HG03045 (cell line): Measurements from ENCODE around the gene LAMA2.

Source experiments
- ATAC-seq: cut with Tn5 transposase; IDR thresholded peaks from one replicate; pipeline ENCODE4 v1.9.1; 2021; ENCODE audit warnings: mild to moderate bottlenecking, moderate library complexity; ENCODE audit not compliant: unreplicated experiment

Gene LAMA2

DNA sequence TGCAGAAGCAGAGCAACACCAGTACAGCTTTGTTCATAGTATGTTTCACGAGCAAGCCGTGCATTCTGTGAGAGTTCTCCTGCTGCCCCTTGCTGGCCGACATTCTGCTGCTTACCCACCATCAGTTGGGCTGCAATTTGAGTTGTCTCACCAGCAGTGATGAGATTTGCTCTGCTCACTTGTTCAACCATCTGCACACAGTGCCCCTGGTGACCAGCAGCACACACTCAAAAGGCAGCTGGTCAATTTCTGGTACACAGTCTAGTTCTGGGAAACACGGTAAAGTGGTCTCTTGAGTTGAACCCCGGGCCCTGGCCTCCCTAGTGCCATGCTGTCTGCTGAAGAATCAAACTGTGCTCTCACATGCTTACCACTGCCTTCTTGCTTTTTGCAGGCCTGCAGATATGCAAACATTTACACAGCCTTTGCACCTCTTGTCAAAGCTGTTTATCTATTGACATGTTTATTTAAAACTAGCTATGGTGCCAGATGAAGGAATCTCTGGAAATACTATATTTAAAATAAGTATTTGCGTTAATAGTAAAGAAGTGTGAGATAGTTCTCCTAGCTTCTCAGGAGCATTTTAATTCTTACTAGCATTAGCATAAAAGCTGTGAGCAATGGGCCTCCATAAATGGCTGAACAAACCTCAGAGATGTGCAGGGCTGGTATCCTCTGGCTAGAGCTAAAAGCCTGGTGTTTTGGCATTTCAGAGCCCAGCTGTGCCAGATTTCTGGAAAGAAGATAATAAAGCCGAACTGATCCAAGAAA lies 592.7 kb downstream of the LAMA2 start:
- ATAC-seq: no peak

DNA sequence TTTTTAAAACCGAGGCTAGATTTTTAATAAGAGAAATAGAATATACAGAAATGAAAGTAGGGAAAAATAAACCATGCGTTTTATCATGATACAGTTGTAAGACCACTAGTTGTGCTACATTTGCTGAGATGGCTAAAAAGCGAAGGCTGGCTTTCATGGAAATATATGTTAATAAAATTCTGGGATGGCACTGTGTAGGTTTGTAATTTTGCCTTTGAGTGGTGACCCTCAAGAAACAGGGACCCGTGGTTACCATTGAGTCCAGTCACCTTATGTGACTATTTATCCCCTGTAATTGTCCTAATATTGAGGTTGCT lies 593.3 kb downstream of the LAMA2 start:
- ATAC-seq: no peak

DNA sequence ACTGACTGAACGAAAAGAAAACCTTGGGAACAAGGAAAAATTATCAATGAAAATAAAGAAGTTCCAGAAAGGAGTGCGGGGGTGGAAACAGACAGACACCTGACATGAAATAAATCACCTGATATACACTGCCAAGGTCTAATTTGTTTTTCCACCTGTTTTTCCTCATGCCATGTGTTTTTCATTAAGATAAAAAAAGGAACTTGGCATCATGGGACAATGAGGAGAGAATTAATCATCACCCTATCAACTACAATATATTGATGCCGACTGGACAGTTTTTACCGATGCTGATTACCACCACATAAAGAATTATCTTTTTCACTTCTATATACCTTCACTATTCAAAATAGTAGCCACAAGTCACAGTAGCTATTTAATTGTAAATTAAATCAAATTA lies 593.9 kb downstream of the LAMA2 start:
- ATAC-seq: no peak

DNA sequence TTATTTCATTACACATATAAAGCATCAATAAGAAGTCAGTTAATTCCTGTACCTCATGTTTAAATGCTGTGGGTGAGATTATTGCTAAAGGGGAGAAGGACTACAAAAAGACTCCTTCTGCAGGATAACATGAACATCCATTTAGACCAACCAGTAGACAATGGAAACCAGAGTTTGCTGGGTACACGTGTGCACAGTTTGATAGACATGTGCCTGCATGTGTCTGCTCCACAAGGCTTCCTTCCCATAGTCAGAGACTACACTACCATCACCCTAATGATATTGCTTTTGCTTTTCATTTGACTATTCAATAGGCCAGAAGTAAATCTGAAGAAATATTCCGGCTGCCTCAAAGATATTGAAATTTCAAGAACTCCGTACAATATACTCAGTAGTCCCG lies 595.4 kb downstream of the LAMA2 start:
- no peak for ATAC-seq

DNA sequence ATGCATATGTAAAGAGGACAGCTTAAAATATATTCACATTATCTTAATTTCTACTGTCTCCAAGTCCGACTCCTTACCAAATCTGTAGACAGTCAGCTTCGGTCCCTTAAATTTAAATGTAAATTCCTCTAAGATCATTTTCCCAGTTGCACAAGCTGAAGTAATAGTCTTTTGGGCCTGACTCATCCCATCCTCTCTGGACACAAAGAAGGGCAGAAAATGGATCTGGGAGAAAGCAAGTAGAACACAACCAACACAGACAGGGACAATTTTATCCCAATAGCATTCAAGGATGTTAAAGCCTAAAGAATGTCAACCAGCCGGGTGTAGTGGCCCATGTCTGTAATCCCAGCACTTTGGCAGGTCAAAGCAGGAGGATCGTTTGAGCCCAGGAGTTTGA lies 598.8 kb downstream of the LAMA2 start:
- ATAC-seq: no peak

DNA sequence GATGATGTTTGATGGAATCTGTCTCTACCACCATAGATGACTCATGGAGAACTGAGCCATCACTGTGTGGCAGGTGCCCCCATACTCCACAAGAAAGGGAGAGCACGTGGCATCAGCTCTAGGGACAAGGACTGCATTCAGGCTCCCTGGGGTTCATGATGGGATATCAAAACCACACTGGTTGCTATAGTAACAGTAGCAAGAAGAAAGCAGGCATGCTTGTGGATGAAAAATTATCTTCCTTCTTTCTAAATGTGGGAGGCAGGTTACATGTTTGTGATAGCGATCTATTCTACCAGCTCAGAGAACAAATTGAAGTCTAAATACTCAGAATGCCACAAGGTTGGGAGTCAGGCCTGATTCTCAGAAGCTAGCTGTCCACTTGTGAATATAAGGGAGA lies 602.8 kb downstream of the LAMA2 start:
- no peak for ATAC-seq

DNA sequence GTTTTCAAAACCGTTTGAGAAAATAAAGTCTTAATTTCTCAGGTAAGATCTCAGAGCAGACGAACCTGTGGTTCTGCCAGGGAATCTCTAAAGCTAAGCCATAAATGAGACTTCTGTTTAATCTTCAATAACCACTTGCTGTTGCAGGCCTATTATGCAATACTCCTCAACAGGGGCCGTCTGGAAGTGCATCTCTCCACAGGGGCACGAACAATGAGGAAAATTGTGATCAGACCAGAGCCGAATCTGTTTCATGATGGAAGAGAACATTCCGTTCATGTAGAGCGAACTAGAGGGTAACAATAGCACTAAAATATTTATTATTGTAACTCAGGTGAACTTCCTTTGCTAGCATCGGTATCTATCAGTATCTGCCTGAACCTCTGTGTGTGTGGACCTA lies 603.4 kb downstream of the LAMA2 start:
- no peak for ATAC-seq

DNA sequence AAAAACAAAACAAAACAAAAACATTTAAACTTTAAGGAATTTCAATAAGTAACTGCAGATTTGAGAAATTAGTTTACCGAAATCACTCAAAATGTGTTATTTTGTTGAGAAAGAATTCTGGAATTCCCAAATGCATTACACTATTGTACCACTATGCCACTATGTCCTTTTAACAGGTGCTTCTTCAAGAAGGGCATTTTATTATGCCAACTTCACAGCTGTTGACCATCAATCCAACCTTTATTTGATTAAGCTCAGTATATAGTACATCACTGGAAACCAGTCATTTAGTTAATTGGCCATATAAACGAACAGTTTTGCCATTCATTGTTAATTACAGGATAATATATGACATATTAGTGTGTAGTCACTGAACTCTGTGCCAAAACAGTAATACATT lies 605.4 kb downstream of the LAMA2 start:
- ATAC-seq: no peak

DNA sequence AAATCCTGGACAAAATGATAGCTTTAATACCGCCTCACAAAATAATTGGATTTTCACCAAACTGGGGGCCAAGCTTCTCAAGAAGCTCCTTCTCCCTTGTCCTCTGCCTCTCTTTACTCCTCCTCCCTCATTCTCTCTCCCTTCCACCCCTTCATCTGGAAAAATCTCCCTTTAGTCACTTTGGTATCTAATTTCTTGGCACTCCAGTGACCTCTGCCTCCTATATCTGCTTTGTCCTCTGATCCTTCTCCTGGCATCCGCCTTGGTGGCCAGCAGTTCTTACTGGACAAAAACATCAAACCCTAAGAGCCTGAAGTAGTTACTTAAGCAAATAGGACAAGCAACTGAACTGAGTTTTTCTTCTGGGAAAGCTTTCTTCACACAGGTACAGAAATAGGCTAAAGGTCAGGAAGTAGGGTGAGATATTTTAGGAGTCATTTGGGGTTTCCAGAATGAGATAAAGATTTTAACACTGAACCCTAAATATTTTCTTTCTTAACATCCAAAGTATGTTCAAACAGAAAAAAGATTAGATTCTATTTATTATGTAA lies 606.4 kb downstream of the LAMA2 start:
- no peak for ATAC-seq

DNA sequence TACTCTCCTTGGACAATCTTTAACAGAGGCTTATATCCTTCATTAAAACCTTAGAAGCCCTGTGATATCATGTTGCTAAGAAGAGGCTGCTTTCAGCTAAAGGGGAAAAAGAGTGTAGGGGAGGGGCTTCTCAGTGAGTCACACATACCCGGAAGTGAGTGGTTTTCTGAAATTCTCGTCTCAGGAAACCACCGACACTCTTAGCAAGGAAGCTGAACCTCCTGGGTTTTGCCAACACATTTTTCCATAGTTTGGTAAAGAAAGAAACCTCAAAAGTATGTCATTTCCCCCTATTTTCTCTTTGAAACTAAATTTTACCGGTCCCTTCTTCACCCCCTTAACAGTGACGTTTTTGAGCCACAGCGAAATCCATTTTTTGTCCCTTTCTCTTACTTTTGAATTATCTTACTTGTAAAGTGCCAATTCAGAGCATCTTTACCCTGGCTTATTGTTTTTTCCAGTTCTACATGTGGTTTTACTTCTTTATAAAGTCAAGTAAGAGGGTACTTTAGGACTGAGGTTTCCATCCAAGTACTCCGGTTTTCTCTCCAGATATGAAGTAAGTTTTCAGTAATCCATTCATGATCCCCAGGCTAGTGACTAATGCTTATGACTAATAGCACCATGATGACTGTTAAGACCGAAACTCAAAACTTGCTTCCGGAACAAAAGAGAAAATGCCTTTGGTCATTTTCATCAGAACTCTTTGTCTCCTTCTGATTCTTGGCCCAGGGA lies 607.8 kb downstream of the LAMA2 start:
- ATAC-seq: peak; percentile 88

DNA sequence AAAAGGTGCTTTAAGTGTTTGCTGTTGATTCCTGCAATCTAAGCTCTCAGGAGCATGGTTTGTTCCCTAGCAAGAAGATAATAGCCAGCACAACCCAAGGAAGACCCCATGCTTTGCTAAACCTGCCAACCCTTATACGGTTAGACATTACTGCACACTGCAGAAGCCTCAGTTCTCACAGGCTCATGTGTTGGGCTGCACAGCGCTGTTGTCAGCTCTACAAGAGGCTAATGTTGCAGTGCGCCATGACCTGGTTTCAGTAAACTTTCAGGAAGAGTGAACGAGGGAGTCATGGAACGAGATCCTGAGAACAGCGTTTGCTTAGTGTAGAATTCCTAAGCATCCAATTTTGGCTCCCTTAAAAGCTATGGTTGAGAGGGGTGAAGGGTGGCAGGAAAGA lies 608.5 kb downstream of the LAMA2 start:
- no peak for ATAC-seq

DNA sequence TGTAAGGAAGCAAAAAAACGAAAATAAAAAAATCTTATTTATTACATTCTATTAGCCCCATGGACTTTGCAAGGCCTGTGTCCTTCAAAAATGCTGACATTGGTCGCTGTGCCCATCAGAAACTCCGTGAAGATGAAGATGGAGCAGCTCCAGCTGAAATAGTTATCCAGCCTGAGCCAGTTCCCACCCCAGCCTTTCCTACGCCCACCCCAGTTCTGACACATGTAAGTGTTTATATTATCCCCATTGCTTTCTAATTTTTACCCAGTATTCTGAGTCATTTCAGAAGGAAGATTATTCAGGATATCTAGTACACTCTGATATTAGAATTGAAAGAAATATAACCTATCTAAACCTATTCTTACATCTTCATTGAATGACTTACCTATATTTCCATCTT lies 609.3 kb downstream of the LAMA2 start:
- ATAC-seq: no peak

DNA sequence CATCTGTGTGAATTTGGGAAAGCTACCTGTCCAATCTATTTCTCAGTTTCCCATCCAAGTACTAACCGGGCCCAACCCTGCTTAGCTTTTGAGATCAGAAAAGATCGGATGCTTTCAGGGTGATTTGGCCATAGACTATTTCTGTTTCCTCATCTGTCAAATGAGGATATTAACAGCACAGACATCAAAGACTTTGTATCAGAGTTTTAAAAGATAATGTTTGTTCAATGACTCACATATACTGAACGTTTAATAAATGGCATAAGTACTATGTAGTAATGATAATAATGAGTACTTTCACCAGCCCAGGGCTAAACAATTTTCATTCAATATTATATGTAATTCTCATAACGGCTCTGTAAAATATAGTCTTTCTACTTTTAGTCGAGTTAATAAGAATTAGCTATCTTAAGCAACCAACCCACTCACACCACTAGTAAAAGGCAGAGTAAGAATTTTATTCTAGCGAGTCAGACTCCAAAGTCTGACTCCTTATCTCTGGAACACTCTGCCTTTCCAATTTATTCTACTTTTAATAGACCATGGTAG lies 610.5 kb downstream of the LAMA2 start:
- ATAC-seq: no peak

DNA sequence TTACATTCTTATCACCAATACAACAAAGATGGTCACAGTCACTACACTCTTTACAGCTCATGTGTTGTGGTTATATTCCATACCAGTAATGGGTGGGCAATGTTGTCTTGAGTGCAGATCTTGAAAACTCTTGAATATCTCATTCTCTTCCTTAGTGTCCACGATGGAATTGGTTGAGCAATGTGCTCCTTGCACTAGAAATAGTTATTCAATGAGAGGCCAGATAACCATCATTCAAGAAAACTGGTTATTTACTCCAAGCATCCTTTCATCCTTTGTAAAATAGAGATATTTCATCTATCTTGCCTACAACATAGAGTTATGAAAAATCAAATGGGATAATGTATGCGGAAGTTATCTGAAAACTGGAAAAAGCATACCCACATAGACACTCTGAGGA lies 611.2 kb downstream of the LAMA2 start:
- ATAC-seq: no peak

DNA sequence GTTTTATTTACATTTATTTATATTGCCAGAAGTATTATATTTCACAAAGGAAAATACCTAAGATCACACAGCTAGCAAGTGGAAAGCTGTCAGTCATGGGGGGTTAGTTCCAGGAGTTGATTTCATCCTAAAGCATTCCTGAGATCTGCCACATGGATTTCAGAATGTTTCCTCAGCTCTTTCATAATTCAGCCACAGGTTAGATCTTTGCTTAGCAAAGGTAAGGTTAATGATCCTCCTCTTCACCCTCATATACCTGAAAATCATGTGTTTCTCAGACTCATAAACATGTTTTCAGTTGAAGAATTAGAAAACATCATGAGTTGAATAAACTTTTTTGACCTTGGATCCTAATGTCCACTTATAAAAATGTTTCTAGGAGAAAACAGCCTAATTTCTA lies 611.6 kb downstream of the LAMA2 start:
- no peak for ATAC-seq

DNA sequence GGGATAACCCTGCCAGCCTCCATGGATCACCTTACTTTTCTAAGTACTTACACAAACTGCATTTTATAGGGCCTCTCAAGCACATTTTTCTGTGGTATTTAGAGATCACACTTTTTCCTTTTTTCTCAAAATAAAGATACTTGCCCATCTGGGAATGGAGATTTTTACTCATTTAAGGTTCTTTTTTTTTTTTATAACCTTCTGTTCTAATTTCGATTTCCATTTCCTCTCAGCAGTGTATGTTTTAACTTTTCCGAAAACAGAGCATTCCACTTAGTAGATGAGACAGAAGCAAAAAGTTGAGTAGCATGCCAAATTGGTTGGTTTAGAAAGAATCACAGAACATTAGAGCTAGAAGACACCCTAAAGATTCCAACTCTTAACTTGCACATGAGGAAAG lies 612.7 kb downstream of the LAMA2 start:
- no peak for ATAC-seq

DNA sequence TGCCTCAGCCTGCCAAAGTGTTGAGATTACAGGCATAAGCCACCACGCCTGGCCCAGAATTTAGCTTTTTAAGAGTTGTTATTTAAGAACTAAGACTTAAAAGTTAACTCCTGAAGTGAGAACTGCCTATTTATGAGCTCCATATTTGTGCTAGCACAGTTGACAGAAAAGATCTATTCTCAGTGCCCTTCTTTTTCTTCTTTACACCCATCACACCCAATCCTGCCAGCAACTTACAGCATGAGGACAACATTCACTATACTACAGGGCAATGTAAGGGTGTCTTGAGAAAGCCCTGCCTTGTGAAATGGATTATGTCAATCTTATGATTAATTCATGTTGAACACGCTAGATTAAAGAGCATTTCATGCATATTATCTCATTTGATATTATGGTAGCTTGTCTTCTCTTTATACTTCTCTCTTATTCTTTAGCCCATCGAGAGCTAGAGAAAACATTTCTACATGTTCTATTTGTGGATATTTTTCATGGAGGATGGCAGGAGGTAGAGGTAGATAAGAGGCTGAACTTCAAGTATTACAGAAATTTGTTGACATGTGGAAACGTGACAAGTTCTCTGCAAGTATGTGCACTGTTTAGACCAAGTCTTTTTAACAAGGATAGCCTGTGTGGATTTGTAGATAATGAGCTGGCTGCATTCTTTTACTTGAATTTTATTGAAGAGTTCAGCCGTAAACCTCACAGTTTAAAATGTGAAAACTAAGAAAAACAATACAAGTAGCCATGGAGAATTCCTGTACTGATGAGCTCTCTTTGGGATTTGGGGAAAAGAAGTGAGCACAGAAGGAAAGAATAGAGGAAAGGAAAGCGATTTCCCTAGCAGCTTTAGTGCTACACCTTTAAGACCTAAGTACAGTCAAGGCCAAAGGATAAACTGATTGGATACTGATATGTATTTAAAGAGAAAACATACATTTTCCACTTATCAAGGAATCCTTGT lies 614.8 kb downstream of the LAMA2 start:
- no peak for ATAC-seq

DNA sequence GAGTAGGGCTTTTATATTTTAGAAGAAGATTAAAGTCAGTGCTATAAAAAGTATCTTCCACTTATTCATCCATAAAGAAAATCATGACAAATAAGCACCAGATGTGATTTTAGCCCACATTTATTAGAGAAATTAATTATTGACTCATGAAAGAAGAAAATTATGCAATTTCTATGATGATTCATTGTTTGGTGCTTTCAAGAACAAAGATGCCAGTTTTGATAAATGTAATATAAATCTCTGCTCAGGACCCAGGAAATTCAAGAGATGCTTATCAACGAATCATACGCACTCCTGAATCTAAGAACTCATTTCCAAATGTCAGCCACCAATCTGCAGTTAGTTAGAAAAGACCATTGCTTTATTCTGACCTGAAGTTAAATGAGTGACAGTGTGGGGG lies 615.6 kb downstream of the LAMA2 start:
- no peak for ATAC-seq

DNA sequence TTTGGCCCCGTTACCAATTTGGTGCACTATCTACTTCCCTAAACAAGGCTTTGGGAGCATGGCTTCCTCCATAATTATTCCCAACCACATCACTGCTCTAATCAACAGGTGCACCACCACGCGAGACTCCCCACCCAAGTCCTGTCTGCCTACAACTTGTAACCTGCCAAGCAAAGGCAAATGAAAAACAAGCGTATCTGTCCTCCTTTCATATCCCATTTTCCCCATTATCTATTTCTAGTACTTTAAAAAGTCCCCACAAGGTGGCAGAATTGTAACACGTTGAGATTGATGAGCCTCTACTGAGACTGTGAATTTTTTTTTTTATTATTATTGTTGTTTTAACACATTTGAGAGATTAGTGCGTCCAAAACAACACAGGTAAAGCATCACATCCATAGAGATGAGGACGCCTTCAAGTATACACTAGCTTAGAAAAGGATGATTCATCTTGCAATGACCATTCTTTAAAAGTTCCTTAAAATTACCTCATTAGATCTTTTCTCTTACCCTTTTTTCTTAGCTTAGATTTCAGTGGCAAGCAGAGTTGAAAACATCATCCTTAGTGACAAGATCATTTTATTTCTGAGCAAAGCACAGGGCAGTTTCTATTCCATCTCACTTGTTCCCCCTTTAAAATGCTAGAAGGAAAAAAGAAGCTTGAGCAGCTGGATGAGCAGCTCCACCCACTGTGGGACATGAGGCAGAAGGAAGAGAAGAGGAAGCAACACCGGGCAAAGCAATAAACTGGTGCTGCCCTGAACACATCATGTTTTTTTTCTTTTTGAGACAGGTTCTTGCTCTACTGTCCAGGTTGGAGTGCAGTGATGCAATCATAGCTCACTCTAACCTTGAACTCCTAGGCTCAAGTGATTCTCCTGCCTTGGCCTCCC lies 616.3 kb downstream of the LAMA2 start:
- ATAC-seq: peak; percentile 71

DNA sequence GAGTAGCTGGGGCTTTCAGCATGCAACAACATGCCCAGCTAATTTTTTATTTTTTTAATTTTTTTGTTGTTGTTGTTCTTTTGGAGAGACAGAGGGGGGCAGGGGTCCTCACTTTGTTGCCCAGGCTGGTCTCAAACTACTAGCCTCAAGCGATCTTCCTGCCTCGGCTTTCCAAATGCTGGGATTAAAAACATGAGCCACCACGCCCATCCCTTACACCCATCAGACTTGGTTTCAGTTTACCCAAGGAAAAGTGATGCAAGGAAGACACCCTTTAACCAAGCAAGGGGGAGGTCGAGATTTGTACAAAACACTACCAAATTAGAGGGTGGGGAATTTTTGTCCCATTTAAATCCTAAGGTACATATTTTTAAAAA lies 616.9 kb downstream of the LAMA2 start:
- no peak for ATAC-seq
